Measurements from ENCODE around the gene WDR93.
"Not testable (repeated sequence)": the region's sequence is repeated elsewhere in the genome, so short reads cannot be mapped to it uniquely, and the experiment has no call there.

WDR93 gene

GRCh38 chr15:89669309-89669865 is 21.2 kb upstream of the WDR93 start:
- H3K9me3 Mint-ChIP-seq = no peaks in the 10 kb centered on the region
- no peak overlapping the region for H3K4me3 Mint-ChIP-seq
- peaks cover 17% of the 10 kb centered on the region for H3K27me3 Mint-ChIP-seq
- H3K36me3 Mint-ChIP-seq (ENCODE audit: low read depth) = no peaks in the 10 kb centered on the region
- no peak overlapping the region for H3K27ac Mint-ChIP-seq
- H3K4me1 Mint-ChIP-seq (ENCODE audit: low read depth) = peaks cover 1% of the 10 kb centered on the region
- no peak for DNase-seq

DNA sequence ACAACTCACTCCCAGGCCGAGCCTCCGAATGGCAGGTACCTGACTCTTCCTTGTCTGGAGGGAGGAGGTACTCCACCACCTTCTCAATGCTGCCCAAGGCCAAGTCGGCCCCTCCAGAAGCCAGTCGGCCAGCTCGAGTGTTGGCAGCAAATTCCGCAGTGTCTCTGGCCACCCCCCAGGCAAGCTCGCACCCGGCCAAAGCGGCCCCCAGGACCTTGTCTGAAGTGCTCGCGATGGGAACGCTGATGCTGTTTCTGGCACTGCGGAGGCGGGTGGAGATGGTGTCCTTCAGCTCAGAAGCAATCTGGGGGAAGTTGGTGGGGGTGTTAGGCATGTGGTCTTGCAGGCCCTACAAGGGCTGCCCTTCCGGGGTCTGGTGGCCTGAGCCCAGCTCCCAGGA is 20.7 kb upstream of the WDR93 start:
- Mint-ChIP-seq H3K9me3 (no peaks in the 10 kb centered on the region), H3K4me1 (ENCODE audit: low read depth) (peaks cover under 1% of the 10 kb centered on the region), H3K27me3 (peaks cover 11% of the 10 kb centered on the region), H3K4me3 (no peak overlapping the region), H3K27ac (no peak overlapping the region), H3K36me3 (ENCODE audit: low read depth) (no peaks in the 10 kb centered on the region)
- no peak for DNase-seq

GRCh38 chr15:89670971-89671560 is 19.5 kb upstream of the WDR93 start:
- H3K36me3 Mint-ChIP-seq (ENCODE audit: low read depth) = no peaks in the 10 kb centered on the region
- H3K4me1 Mint-ChIP-seq (ENCODE audit: low read depth) = no peaks in the 10 kb centered on the region
- H3K27me3 Mint-ChIP-seq = peaks cover 8% of the 10 kb centered on the region
- H3K4me3 Mint-ChIP-seq = no peak overlapping the region
- H3K9me3 Mint-ChIP-seq = no peaks in the 10 kb centered on the region
- DNase-seq = no peak
- no peak overlapping the region for H3K27ac Mint-ChIP-seq

DNA sequence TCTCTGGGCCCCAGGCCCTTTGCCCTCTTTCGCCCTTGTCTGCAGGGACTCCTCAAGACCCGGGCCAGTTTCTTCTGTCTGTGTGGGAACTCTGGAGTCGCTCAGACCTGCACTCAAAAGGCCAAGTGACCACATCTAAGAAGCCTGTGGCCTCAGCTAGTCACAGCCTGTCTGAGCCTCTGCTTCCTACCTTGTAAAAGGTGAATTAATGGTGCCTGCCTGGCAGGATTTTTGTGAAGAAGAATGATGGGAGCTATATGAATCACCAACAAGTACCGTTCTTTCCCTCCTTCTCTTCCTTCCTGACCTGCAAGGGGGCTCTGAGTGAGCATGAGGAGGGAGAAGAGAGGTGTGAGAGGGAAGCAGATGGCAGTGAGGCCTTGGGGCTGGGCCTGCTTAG is 18.9 kb upstream of the WDR93 start:
- Mint-ChIP-seq H3K4me1 (ENCODE audit: low read depth) (no peaks in the 10 kb centered on the region), H3K27ac (no peak overlapping the region), H3K27me3 (peaks cover 2% of the 10 kb centered on the region), H3K36me3 (ENCODE audit: low read depth) (no peaks in the 10 kb centered on the region), H3K9me3 (no peaks in the 10 kb centered on the region), H3K4me3 (no peak overlapping the region)
- no peak for DNase-seq

- Mint-ChIP-seq H3K9me3 (no peaks in the 10 kb centered on the region), H3K27ac (no peak overlapping the region), H3K36me3 (ENCODE audit: low read depth) (no peaks in the 10 kb centered on the region), H3K4me3 (no peak overlapping the region), H3K27me3 (no peaks in the 10 kb centered on the region), H3K4me1 (ENCODE audit: low read depth) (no peaks in the 10 kb centered on the region)
- no peak for DNase-seq
Measured at GRCh38 chr15:89672221-89673164, 18.1 kb upstream of the WDR93 start.

GRCh38 chr15:89673165-89673512 is 17.5 kb upstream of the WDR93 start:
- Mint-ChIP-seq H3K36me3 (ENCODE audit: low read depth) (no peaks in the 10 kb centered on the region), H3K27ac (no peak overlapping the region), H3K4me3 (no peak overlapping the region), H3K27me3 (no peaks in the 10 kb centered on the region), H3K9me3 (no peaks in the 10 kb centered on the region), H3K4me1 (ENCODE audit: low read depth) (no peaks in the 10 kb centered on the region)
- DNase-seq = no peak

- Mint-ChIP-seq H3K4me3 (no peak overlapping the region), H3K27me3 (no peaks in the 10 kb centered on the region), H3K36me3 (ENCODE audit: low read depth) (no peaks in the 10 kb centered on the region), H3K27ac (no peak overlapping the region), H3K4me1 (ENCODE audit: low read depth) (no peaks in the 10 kb centered on the region), H3K9me3 (no peaks in the 10 kb centered on the region)
- no peak for DNase-seq
Measured at GRCh38 chr15:89674526-89674925, 16.1 kb upstream of the WDR93 start.

DNA sequence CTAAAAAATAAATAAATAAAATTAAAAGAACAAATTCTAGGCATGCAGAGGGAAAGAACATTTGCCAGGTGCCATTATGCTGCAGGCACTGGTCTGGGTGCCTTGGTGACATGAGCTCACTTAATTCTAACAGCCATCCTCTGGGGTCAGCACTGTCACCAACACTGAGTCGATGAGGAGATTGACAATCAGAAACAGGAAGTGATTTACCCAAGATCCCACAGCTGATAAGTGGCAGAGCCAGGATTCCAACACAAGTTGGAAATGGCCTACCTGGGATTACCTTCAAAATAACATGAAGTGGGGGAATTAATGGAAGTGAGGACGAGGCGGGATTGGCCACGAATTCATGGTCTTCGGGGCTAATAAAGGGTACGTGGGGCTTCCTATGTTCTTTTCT is 15.0 kb upstream of the WDR93 start:
- no peak for DNase-seq
- Mint-ChIP-seq H3K27me3 (no peaks in the 10 kb centered on the region), H3K4me1 (ENCODE audit: low read depth) (no peaks in the 10 kb centered on the region), H3K27ac (no peak overlapping the region), H3K36me3 (ENCODE audit: low read depth) (no peaks in the 10 kb centered on the region), H3K9me3 (no peaks in the 10 kb centered on the region), H3K4me3 (no peak overlapping the region)

- Mint-ChIP-seq H3K27ac (no peak overlapping the region), H3K9me3 (no peaks in the 10 kb centered on the region), H3K4me3 (no peak overlapping the region), H3K27me3 (no peaks in the 10 kb centered on the region), H3K4me1 (ENCODE audit: low read depth) (no peaks in the 10 kb centered on the region), H3K36me3 (ENCODE audit: low read depth) (no peaks in the 10 kb centered on the region)
- DNase-seq = no peak
Measured at GRCh38 chr15:89677381-89677780, 13.2 kb upstream of the WDR93 start.

DNA sequence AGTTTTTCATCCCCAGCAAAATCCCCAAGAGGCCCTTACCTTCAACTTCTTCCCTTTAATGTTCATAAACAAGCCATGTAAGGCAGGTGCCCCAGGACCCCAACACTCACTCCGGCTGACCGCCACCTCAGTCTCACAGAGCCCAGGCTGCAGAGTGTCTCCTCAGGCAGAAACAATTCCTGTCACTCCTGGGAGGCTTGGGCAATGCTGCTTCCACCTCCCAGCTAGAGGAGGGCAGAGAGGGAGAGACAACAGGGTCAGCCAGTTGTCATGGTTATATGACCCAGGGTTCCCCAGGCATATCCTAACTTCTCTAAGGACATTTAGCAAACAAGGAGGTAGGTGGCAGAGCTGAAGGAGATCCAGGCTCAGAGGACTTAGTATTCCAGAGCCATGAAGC is 11.4 kb upstream of the WDR93 start, which contains the start of gene PLIN1:
Gene PLIN1, minus strand, starts transcription at position 156 of the 400 bp plus-strand sequence. CDS start 1,878 bp downstream, outside the sequence.
- Mint-ChIP-seq H3K4me3 (no peak within 1 kb of the TSS), H3K27ac (no peak within 1 kb of the TSS), H3K9me3 (no peaks in the 10 kb centered on the region), H3K4me1 (ENCODE audit: low read depth) (no peaks in the 10 kb centered on the region), H3K27me3 (no peaks in the 10 kb centered on the region), H3K36me3 (ENCODE audit: low read depth) (peaks cover 7% of the 10 kb centered on the region)
- DNase-seq = no peak

GRCh38 chr15:89680282-89680873 is 10.2 kb upstream of the WDR93 start:
- Mint-ChIP-seq H3K4me1 (ENCODE audit: low read depth) (no peaks in the 10 kb centered on the region), H3K27ac (no peak overlapping the region), H3K36me3 (ENCODE audit: low read depth) (peaks cover 10% of the 10 kb centered on the region), H3K27me3 (no peaks in the 10 kb centered on the region), H3K4me3 (no peak overlapping the region), H3K9me3 (no peaks in the 10 kb centered on the region)
- DNase-seq = no peak

DNA sequence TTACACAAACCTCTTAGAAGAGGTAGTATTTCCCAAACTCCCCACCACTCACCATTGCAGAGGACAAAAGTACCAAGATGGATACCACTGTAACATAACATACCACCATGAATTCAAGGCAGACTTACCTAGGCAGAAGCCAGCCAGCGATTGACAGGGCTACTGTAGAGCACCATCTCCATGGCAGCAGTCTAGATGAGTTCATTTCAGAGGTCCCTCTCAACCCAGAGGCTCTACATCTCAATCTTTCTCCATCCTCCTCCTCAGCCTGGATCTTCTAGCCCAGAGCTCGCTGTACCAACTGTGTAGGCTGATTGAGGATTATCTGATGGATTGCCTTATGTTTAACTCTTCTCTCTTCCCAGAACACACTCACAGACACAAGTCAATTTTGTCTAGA is 9.5 kb upstream of the WDR93 start:
- no peaks in the 10 kb centered on the region for H3K9me3 Mint-ChIP-seq
- H3K36me3 Mint-ChIP-seq (ENCODE audit: low read depth) = peaks cover 12% of the 10 kb centered on the region
- no peak overlapping the region for H3K27ac Mint-ChIP-seq
- H3K27me3 Mint-ChIP-seq = no peaks in the 10 kb centered on the region
- H3K4me3 Mint-ChIP-seq = no peak overlapping the region
- H3K4me1 Mint-ChIP-seq (ENCODE audit: low read depth) = no peaks in the 10 kb centered on the region
- no peak for DNase-seq

GRCh38 chr15:89685995-89686394 is 4.6 kb upstream of the WDR93 start:
- H3K27ac Mint-ChIP-seq = no peak overlapping the region

GRCh38 chr15:89686522-89686921 is 4.1 kb upstream of the WDR93 start:
- H3K36me3 Mint-ChIP-seq (ENCODE audit: low read depth) = peaks cover 22% of the 10 kb centered on the region
- no peak for DNase-seq
- no peaks in the 10 kb centered on the region for H3K9me3 Mint-ChIP-seq
- H3K27me3 Mint-ChIP-seq = no peaks in the 10 kb centered on the region
- H3K4me1 Mint-ChIP-seq (ENCODE audit: low read depth) = peaks cover 16% of the 10 kb centered on the region
- H3K4me3 Mint-ChIP-seq = no peak overlapping the region
- H3K27ac Mint-ChIP-seq = no peak overlapping the region

More at GRCh38 chr15:89685995-89686394, 4.6 kb upstream of the WDR93 start:
- Mint-ChIP-seq H3K4me1 (ENCODE audit: low read depth) (peaks cover 13% of the 10 kb centered on the region), H3K27me3 (no peaks in the 10 kb centered on the region), H3K4me3 (no peak overlapping the region), H3K9me3 (no peaks in the 10 kb centered on the region), H3K36me3 (ENCODE audit: low read depth) (peaks cover 21% of the 10 kb centered on the region)
- DNase-seq = no peak

DNA sequence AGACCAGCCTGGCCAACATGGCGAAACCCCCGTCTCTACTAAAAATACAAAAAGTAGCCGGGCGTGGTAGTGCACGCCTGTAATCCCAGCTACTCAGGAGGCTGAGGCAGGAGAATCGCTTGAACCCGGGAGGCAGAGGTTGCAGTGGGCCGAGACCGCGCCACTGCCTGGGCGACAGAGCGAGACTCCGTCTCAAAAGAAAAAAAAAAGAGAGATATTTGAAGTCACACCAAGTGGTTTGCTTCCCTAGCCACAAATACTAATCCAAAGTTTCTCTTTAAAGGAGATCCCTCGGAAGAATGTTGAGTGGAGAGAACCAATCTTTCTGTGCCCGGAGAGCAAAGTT is 708 bp upstream of the WDR93 start:
- H3K4me3 Mint-ChIP-seq = peak overlapping the region; percentile 88
- not testable (repeated sequence) for H3K27me3 Mint-ChIP-seq, DNase-seq, H3K9me3 Mint-ChIP-seq
- peaks cover 18% of the 10 kb centered on the region for H3K4me1 Mint-ChIP-seq (ENCODE audit: low read depth)
- peaks cover 13% of the 10 kb centered on the region for H3K36me3 Mint-ChIP-seq (ENCODE audit: low read depth)
- peak overlapping the region; percentile 81 for H3K27ac Mint-ChIP-seq
